Duodenal mucosa (tissue), 2 donors: ENCODE results near the gene ITPK1.
"Not testable (repeated sequence)": the region's sequence is repeated elsewhere in the genome, so short reads cannot be mapped to it uniquely, and the experiment has no call there.

Source experiments
- H3K27ac ChIP-seq: one replicate; pipeline ENCODE4 v1.7.0; 2013; ENCODE audit warnings: low read depth, low read length
- H3K27me3 ChIP-seq, 2 donors: one replicate each; pipeline ENCODE4 v1.7.0; 2013; ENCODE audit warnings: low read length in 2 of 2, control low read depth in 1 of 2; ENCODE audit not compliant: insufficient read depth in 2 of 2, control insufficient read depth in 1 of 2
- H3K36me3 ChIP-seq, 2 donors: one replicate each; pipeline ENCODE4 v1.7.0; 2013; ENCODE audit warnings: low read length in 2 of 2, control low read depth in 1 of 2; ENCODE audit not compliant: insufficient read depth in 2 of 2, control insufficient read depth in 1 of 2
- H3K4me1 ChIP-seq, 2 donors: one replicate each; pipeline ENCODE4 v1.7.0; 2013; ENCODE audit warnings: low read length in 2 of 2, control low read depth in 1 of 2; ENCODE audit not compliant: insufficient read depth in 2 of 2, control insufficient read depth in 1 of 2
- H3K4me3 ChIP-seq, 2 donors: one replicate each; pipeline ENCODE4 v1.7.0; 2013; ENCODE audit warnings: low read length in 2 of 2, low read depth in 1 of 2
- H3K9ac ChIP-seq, 2 donors: one replicate each; pipeline ENCODE4 v1.7.0; 2013; ENCODE audit warnings: low read length in 2 of 2, low read depth in 1 of 2
- H3K9me3 ChIP-seq, 2 donors: one replicate each; pipeline ENCODE4 v1.7.0; 2013; ENCODE audit warnings: low read length in 2 of 2, control low read depth in 1 of 2; ENCODE audit not compliant: control insufficient read depth in 1 of 2

Gene ITPK1

GRCh38 chr14:93064411-93065271, 51.1 kb downstream of the ITPK1 start:
- Histone ChIP-seq H3K9ac (no peak overlapping the region), H3K27ac (no peak overlapping the region), H3K4me1 (peaks cover 33% of the 10 kb centered on the region in 2 donors)

GRCh38 chr14:93063393-93063792, 52.3 kb downstream of the ITPK1 start:
- Histone ChIP-seq H3K9me3 (no peaks in the 10 kb centered on the region), H3K4me1 (peaks cover 33% of the 10 kb centered on the region in 2 donors), H3K27me3 (no peaks in the 10 kb centered on the region), H3K27ac (no peak overlapping the region), H3K9ac (no peak overlapping the region), H3K36me3 (peaks cover 3 to 7% of the 10 kb centered on the region in 2 donors), H3K4me3 (no peak overlapping the region)

More at GRCh38 chr14:93064411-93065271, 51.1 kb downstream of the ITPK1 start:
- Histone ChIP-seq H3K36me3 (peaks cover 3 to 7% of the 10 kb centered on the region in 2 donors), H3K9me3 (no peaks in the 10 kb centered on the region), H3K27me3 (no peaks in the 10 kb centered on the region), H3K4me3 (no peak overlapping the region)

GRCh38 chr14:93062890-93063289, 52.8 kb downstream of the ITPK1 start:
- Histone ChIP-seq H3K9ac (no peak overlapping the region), H3K27me3 (no peaks in the 10 kb centered on the region), H3K9me3 (no peaks in the 10 kb centered on the region), H3K4me1 (peaks cover 33 to 35% of the 10 kb centered on the region in 2 donors), H3K27ac (no peak overlapping the region), H3K4me3 (no peak overlapping the region), H3K36me3 (peaks cover 3 to 7% of the 10 kb centered on the region in 2 donors)

GRCh38 chr14:93062013-93062412, 53.7 kb downstream of the ITPK1 start:
- not testable (repeated sequence) for H3K9ac ChIP-seq, H3K36me3 ChIP-seq, H3K27ac ChIP-seq, H3K27me3 ChIP-seq, H3K4me3 ChIP-seq, H3K9me3 ChIP-seq
- peaks cover 36 to 39% of the 10 kb centered on the region in 2 donors for H3K4me1 ChIP-seq

GRCh38 chr14:93061380-93062012, 54.2 kb downstream of the ITPK1 start:
- Histone ChIP-seq H3K4me3 (no peak overlapping the region), H3K27me3 (no peaks in the 10 kb centered on the region), H3K27ac (no peak overlapping the region), H3K4me1 (peaks cover 36 to 44% of the 10 kb centered on the region in 2 donors), H3K9me3 (no peaks in the 10 kb centered on the region), H3K36me3 (peaks cover 0 to 1% of the 10 kb centered on the region in 2 donors), H3K9ac (no peak overlapping the region)

GRCh38 chr14:93060841-93061240, 54.9 kb downstream of the ITPK1 start:
- no peaks in the 10 kb centered on the region for H3K36me3 ChIP-seq
- H3K4me3 ChIP-seq: no peak overlapping the region
- peak overlapping the region; percentile 18 to 20 for H3K9ac ChIP-seq
- peaks cover 41 to 48% of the 10 kb centered on the region in 2 donors for H3K4me1 ChIP-seq
- H3K27me3 ChIP-seq: no peaks in the 10 kb centered on the region
- H3K27ac ChIP-seq: no peak overlapping the region
- no peaks in the 10 kb centered on the region for H3K9me3 ChIP-seq

GRCh38 chr14:93059917-93060545, 55.7 kb downstream of the ITPK1 start:
- Histone ChIP-seq H3K4me3 (no peak overlapping the region), H3K9ac (peak overlapping the region in 1 of 2 donors; percentile 18), H3K36me3 (no peaks in the 10 kb centered on the region), H3K4me1 (peaks cover 45 to 47% of the 10 kb centered on the region in 2 donors), H3K9me3 (no peaks in the 10 kb centered on the region), H3K27ac (peak overlapping the region; percentile 39), H3K27me3 (no peaks in the 10 kb centered on the region)

- Histone ChIP-seq H3K4me1 (peaks cover 50 to 54% of the 10 kb centered on the region in 2 donors), H3K9ac (no peak overlapping the region), H3K27ac (no peak overlapping the region), H3K36me3 (no peaks in the 10 kb centered on the region), H3K9me3 (no peaks in the 10 kb centered on the region), H3K4me3 (no peak overlapping the region), H3K27me3 (no peaks in the 10 kb centered on the region)
Observed at GRCh38 chr14:93059260-93059659, 56.5 kb downstream of the ITPK1 start.

GRCh38 chr14:93057586-93058280, 58.0 kb downstream of the ITPK1 start:
- peaks cover 62 to 66% of the 10 kb centered on the region in 2 donors for H3K4me1 ChIP-seq
- H3K36me3 ChIP-seq: no peaks in the 10 kb centered on the region
- peak overlapping the region; percentile 16 for H3K27ac ChIP-seq
- no peak overlapping the region for H3K4me3 ChIP-seq
- no peaks in the 10 kb centered on the region for H3K27me3 ChIP-seq
- no peaks in the 10 kb centered on the region for H3K9me3 ChIP-seq
- peak overlapping the region; percentile 76 to 79 for H3K9ac ChIP-seq
